DND-41 (cell line): ENCODE measurements around the gene HTR3D.

Experiments
- EZH2 ChIP-seq: IDR thresholded peaks from 3 replicates; pipeline ENCODE4 v1.6.1; 2012; ENCODE audit warnings: borderline replicate concordance, low read depth, mild to moderate bottlenecking, moderate library complexity, low read length, inconsistent platforms; ENCODE audit not compliant: severe bottlenecking
- TF ChIP-seq, protein P1 (sequence below): IDR thresholded peaks from 2 replicates; pipeline ENCODE4 v1.5.1; 2012; ENCODE audit warnings: borderline replicate concordance, low read length, moderate library complexity, mild to moderate bottlenecking; ENCODE audit not compliant: poor library complexity, severe bottlenecking; ENCODE audit errors: extremely low read depth

DNA sequence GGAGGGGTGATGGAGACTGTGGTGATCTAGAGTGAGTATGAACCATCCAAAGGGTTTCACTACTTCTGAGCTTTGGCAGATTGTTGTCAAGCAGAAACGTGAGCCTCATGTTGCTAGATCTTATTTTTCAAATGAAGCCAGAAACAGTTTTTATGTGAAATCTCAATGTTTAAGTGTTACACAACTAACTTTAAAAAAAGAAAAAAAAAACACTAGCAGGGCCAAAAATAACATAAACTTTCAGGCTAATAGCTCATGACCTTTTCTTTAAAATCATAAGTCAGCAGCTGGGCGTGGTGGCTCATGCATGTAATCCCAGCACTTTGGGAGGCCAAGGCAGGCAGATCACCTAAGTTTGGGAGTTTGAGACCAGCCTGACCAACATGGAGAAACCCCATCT lies 2.1 kb upstream of the HTR3D start:
- TF ChIP-seq, protein P1, sequence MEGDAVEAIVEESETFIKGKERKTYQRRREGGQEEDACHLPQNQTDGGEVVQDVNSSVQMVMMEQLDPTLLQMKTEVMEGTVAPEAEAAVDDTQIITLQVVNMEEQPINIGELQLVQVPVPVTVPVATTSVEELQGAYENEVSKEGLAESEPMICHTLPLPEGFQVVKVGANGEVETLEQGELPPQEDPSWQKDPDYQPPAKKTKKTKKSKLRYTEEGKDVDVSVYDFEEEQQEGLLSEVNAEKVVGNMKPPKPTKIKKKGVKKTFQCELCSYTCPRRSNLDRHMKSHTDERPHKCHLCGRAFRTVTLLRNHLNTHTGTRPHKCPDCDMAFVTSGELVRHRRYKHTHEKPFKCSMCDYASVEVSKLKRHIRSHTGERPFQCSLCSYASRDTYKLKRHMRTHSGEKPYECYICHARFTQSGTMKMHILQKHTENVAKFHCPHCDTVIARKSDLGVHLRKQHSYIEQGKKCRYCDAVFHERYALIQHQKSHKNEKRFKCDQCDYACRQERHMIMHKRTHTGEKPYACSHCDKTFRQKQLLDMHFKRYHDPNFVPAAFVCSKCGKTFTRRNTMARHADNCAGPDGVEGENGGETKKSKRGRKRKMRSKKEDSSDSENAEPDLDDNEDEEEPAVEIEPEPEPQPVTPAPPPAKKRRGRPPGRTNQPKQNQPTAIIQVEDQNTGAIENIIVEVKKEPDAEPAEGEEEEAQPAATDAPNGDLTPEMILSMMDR = no peak
- TF ChIP-seq EZH2 = no peak
